Lower lobe of right lung (tissue), 2 donors: ENCODE results near the gene LMF1. TPM values are rescaled to one million over a fixed set of nuclear protein-coding genes. Genes with fewer than 3 reads are reported as not detected.

Experiments
- ATAC-seq, 2 donors: fragments of 200-7000 bp; cut with Tn5 transposase; one replicate each; pipeline ENCODE4 v1.9.1; 2020 to 2022; ENCODE audit warnings: mild to moderate bottlenecking in 2 of 2, moderate library complexity in 2 of 2
- DNase-seq: peaks from one replicate; pipeline ENCODE4 v3.0.0-alpha.2; 2020
- H3K27ac ChIP-seq: fragments of 200-600 bp; one replicate; pipeline ENCODE4 v1.8.0; 2022
- H3K27me3 ChIP-seq: fragments of 200-600 bp; one replicate; pipeline ENCODE4 v1.8.0; 2022; ENCODE audit warnings: low read depth
- H3K36me3 ChIP-seq: fragments of 200-600 bp; one replicate; pipeline ENCODE4 v1.8.0; 2022; ENCODE audit warnings: mild to moderate bottlenecking
- H3K4me1 ChIP-seq: fragments of 200-600 bp; one replicate; pipeline ENCODE4 v1.8.0; 2022
- H3K4me3 ChIP-seq: fragments of 200-600 bp; one replicate; pipeline ENCODE4 v1.8.0; 2022; ENCODE audit warnings: mild to moderate bottlenecking
- H3K9me3 ChIP-seq: fragments of 200-600 bp; one replicate; pipeline ENCODE4 v1.8.0; 2022
- CTCF ChIP-seq: fragments of 200-600 bp; IDR thresholded peaks from one replicate; pipeline ENCODE4 v1.8.0; 2022; ENCODE audit warnings: antibody characterized with exemption, mild to moderate bottlenecking
- intact Hi-C: fragments of 100-400 bp; cut with DNase I; formaldehyde crosslinking; loops from one replicate; pipeline ENCODE4 v1.11.0; 2022
- total RNA-seq: library from RNA; stranded (reverse); fragmentation: NEBNext Ultra II Directional; extraction: Animal tissue kit (Norgen Biotek cat#: 25700); gene quantifications from one replicate; pipeline ENCODE4 v1.2.1, GENCODE V29; 2021
- donor health status: DM: no; HTN: yes; CAD: no; lungs with severe emphysema.

Gene LMF1
- total RNA-seq, 1 donor from 2014 or later, result 23.8 TPM

- H3K36me3 ChIP-seq, result peaks cover 20% of the 10 kb centered on the region
These were observed 42.9 kb downstream of the LMF1 start for GRCh38 chr16:927931-928330.

DNA sequence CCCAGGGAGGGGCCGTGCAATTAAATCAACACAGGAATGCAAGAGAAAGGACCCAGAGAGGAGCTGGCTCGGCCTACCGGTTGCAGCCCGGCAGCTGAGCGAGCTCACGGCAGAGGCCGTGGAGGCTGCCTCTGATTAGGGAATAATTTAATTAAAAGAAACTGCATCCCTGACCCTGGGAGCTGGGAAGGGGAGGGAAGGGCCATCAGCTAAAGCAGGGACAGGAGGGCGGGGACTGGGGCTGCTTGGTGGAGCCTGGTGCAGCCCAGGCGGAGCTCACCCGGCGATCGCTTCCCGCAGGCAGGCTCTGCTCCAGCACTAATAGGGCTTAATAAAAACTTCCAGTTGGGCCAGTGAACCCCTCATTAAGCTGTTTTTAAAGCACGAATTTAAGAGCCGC is 43.4 kb downstream of the LMF1 start:
- intact Hi-C loops, result no loop called here
- Histone ChIP-seq H3K36me3 (peaks cover 15% of the 10 kb centered on the region), H3K9me3 (no peaks in the 10 kb centered on the region), H3K4me3 (no peak overlapping the region), H3K27ac (no peak overlapping the region), H3K4me1 (no peaks in the 10 kb centered on the region), H3K27me3 (no peaks in the 10 kb centered on the region)
- ATAC-seq (no peak), DNase-seq (no peak)
- no peak for TF ChIP-seq CTCF

More at GRCh38 chr16:927931-928330, 42.9 kb downstream of the LMF1 start:
- ATAC-seq (no peak), DNase-seq (no peak)
- no peak overlapping the region for H3K27ac ChIP-seq
- no peak overlapping the region for H3K4me3 ChIP-seq
- H3K27me3 ChIP-seq, result no peaks in the 10 kb centered on the region
- H3K4me1 ChIP-seq, result no peaks in the 10 kb centered on the region
- H3K9me3 ChIP-seq, result no peaks in the 10 kb centered on the region
- TF ChIP-seq CTCF, result no peak
- intact Hi-C loops, result no loop called here

- DNase-seq (no peak), ATAC-seq (no peak)
- no peak for TF ChIP-seq CTCF
- Histone ChIP-seq H3K4me1 (no peaks in the 10 kb centered on the region), H3K27ac (no peak overlapping the region), H3K9me3 (no peaks in the 10 kb centered on the region), H3K36me3 (peaks cover 13% of the 10 kb centered on the region), H3K27me3 (no peaks in the 10 kb centered on the region), H3K4me3 (no peak overlapping the region)
- intact Hi-C loops, result no loop called here
These were observed 44.1 kb downstream of the LMF1 start for GRCh38 chr16:926715-927114.

GRCh38 chr16:924806-925205 is 46.0 kb downstream of the LMF1 start:
- Histone ChIP-seq H3K27ac (no peak overlapping the region), H3K27me3 (no peaks in the 10 kb centered on the region), H3K4me1 (no peaks in the 10 kb centered on the region), H3K9me3 (no peaks in the 10 kb centered on the region), H3K36me3 (peaks cover 7% of the 10 kb centered on the region), H3K4me3 (no peak overlapping the region)
- DNase-seq (no peak), ATAC-seq (no peak)
- no peak for TF ChIP-seq CTCF
- intact Hi-C loops, result no loop called here

DNA sequence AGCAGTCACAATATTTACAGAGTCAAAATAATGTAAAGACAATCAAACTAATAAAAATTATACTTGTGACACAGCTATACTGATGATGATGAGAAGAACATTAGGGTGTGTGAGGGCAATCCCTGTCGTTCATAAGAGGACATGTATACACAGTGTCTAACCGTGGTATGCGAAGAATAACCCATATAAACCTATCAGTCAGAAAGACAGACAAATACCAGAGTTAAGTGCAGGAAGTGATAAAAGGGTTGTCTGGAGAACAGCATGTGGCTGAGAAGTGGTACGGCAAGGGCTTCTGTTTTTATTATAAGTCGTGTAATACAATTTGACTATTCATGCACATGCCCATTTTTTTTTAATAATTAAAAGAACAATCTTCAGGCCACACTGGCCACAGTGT is 46.7 kb downstream of the LMF1 start:
- no peak overlapping the region for H3K27ac ChIP-seq
- ATAC-seq, result no peak
- intact Hi-C loops, result no loop called here

More for the DNA sequence above, 46.7 kb downstream of the LMF1 start:
- Histone ChIP-seq H3K4me3 (no peak overlapping the region), H3K4me1 (no peaks in the 10 kb centered on the region), H3K9me3 (no peaks in the 10 kb centered on the region), H3K36me3 (peaks cover under 1% of the 10 kb centered on the region), H3K27me3 (no peaks in the 10 kb centered on the region)
- no peak for DNase-seq
- no peak for TF ChIP-seq CTCF
